ENCODE data around the gene OSBPL5. TPM values are rescaled to one million over a fixed set of nuclear protein-coding genes. Genes with fewer than 3 reads are reported as not detected.
A peak's percentile ranks its signal among the peaks of the same experiment; 100 is the strongest.
"Not testable (repeated sequence)": the region's sequence is repeated elsewhere in the genome, so short reads cannot be mapped to it uniquely, and the experiment has no call there.

Gene OSBPL5
- total and polyA plus RNA-seq, 5 donors: 10.3 to 19.1 (median 15.2) TPM

- DNase-seq (peak; percentile 19 to 63 (median 62)), ATAC-seq (no peak)
- no peaks in the 10 kb centered on the region for H3K27me3 ChIP-seq (ENCODE audit: control insufficient read depth, insufficient read depth)
- no peak overlapping the region for H3K27ac ChIP-seq (ENCODE audit: low read length)
- 89% methylated on average over 34 of the region's 34 CpGs for WGBS
- no peak overlapping the region for H3K4me3 ChIP-seq (ENCODE audit: low read length)
- intact Hi-C loops (cut with DNase I): loop anchor here in 1 of 4 donors (10.0 kb wide), 1 partner anchor 53 kb away; no protein-coding TSS in a partner anchor
- H3K4me1 ChIP-seq (ENCODE audit: control insufficient read depth, insufficient read depth, low read length): peaks cover 3% of the 10 kb centered on the region
- no peaks in the 10 kb centered on the region for H3K9me3 ChIP-seq (ENCODE audit: control insufficient read depth, low read length)
Observed at GRCh38 chr11:3121931-3122774, 43.0 kb downstream of the OSBPL5 start.

- no peaks in the 10 kb centered on the region for H3K9me3 ChIP-seq (ENCODE audit: control insufficient read depth, low read length)
- no peak overlapping the region for H3K27ac ChIP-seq (ENCODE audit: low read length)
- DNase-seq (peak in 2 of 3 donors; percentile 20 to 40), ATAC-seq (no peak)
- H3K4me1 ChIP-seq (ENCODE audit: control insufficient read depth, insufficient read depth, low read length): peaks cover 3% of the 10 kb centered on the region
- no peak overlapping the region for H3K4me3 ChIP-seq (ENCODE audit: low read length)
- intact Hi-C loops (cut with DNase I): loop anchor here in 1 of 4 donors (10.0 kb wide), 1 partner anchor 53 kb away; no protein-coding TSS in a partner anchor
- WGBS: 96% methylated on average over 10 of the region's 10 CpGs
- no peaks in the 10 kb centered on the region for H3K27me3 ChIP-seq (ENCODE audit: control insufficient read depth, insufficient read depth)
Observed at GRCh38 chr11:3121416-3121815, 43.7 kb downstream of the OSBPL5 start.

- H3K9me3 ChIP-seq (ENCODE audit: control insufficient read depth, low read length): no peaks in the 10 kb centered on the region
- H3K27me3 ChIP-seq (ENCODE audit: control insufficient read depth, insufficient read depth): no peaks in the 10 kb centered on the region
- H3K27ac ChIP-seq (ENCODE audit: low read length): no peak overlapping the region
- ATAC-seq (no peak), DNase-seq (peak; percentile 11 to 49 (median 48))
- 94% methylated on average over 26 of the region's 26 CpGs for WGBS
- intact Hi-C loops (cut with DNase I): loop anchor here in 1 of 4 donors (10.0 kb wide), 1 partner anchor 55 kb away; no protein-coding TSS in a partner anchor
- H3K4me1 ChIP-seq (ENCODE audit: control insufficient read depth, insufficient read depth, low read length): peaks cover 3% of the 10 kb centered on the region
- H3K4me3 ChIP-seq (ENCODE audit: low read length): no peak overlapping the region
Observed at GRCh38 chr11:3120071-3120792, 44.9 kb downstream of the OSBPL5 start.

GRCh38 chr11:3119141-3119821 is 45.8 kb downstream of the OSBPL5 start:
- Histone ChIP-seq H3K27ac (ENCODE audit: low read length) (no peak overlapping the region), H3K4me3 (ENCODE audit: low read length) (no peak overlapping the region), H3K4me1 (ENCODE audit: control insufficient read depth, insufficient read depth, low read length) (peaks cover 3% of the 10 kb centered on the region), H3K27me3 (ENCODE audit: control insufficient read depth, insufficient read depth) (no peaks in the 10 kb centered on the region), H3K9me3 (ENCODE audit: control insufficient read depth, low read length) (no peaks in the 10 kb centered on the region)
- 98% methylated on average over 14 of the region's 14 CpGs for WGBS
- ATAC-seq (no peak), DNase-seq (peak; percentile 11 to 25 (median 14))
- intact Hi-C loops (cut with DNase I): no loop called here

GRCh38 chr11:3115321-3115720 is 49.8 kb downstream of the OSBPL5 start:
- H3K27ac ChIP-seq (ENCODE audit: low read length): no peak overlapping the region
- WGBS: 86% methylated on average over 3 of the region's 3 CpGs
- DNase-seq (no peak), ATAC-seq (no peak)
- no peaks in the 10 kb centered on the region for H3K27me3 ChIP-seq (ENCODE audit: control insufficient read depth, insufficient read depth)
- H3K4me3 ChIP-seq (ENCODE audit: low read length): no peak overlapping the region
- intact Hi-C loops (cut with DNase I): no loop called here
- no peaks in the 10 kb centered on the region for H3K9me3 ChIP-seq (ENCODE audit: control insufficient read depth, low read length)
- H3K4me1 ChIP-seq (ENCODE audit: control insufficient read depth, insufficient read depth, low read length): no peaks in the 10 kb centered on the region

GRCh38 chr11:3113661-3114060 is 51.4 kb downstream of the OSBPL5 start:
- not testable (repeated sequence) for H3K27ac ChIP-seq (ENCODE audit: low read length); H3K9me3 ChIP-seq (ENCODE audit: control insufficient read depth, low read length); H3K4me1 ChIP-seq (ENCODE audit: control insufficient read depth, insufficient read depth, low read length); H3K4me3 ChIP-seq (ENCODE audit: low read length); H3K27me3 ChIP-seq (ENCODE audit: control insufficient read depth, insufficient read depth); DNase-seq; ATAC-seq
- intact Hi-C loops (cut with DNase I): loop anchor here in 1 of 4 donors (5.0 kb wide), 1 partner anchor 109 kb away; no protein-coding TSS in a partner anchor

- DNase-seq: no peak
- Histone ChIP-seq H3K4me1 (ENCODE audit: control insufficient read depth, insufficient read depth, low read length) (no peaks in the 10 kb centered on the region), H3K9me3 (ENCODE audit: control insufficient read depth, low read length) (no peaks in the 10 kb centered on the region), H3K27ac (ENCODE audit: low read length) (no peak overlapping the region), H3K27me3 (ENCODE audit: control insufficient read depth, insufficient read depth) (no peaks in the 10 kb centered on the region), H3K4me3 (ENCODE audit: low read length) (no peak overlapping the region)
- intact Hi-C loops (cut with DNase I): loop anchor here in 1 of 4 donors (5.0 kb wide), 1 partner anchor 110 kb away; no protein-coding TSS in a partner anchor
- 88% methylated on average over 9 of the region's 9 CpGs for WGBS
- no peak for ATAC-seq
Observed at GRCh38 chr11:3111919-3112690, 53.0 kb downstream of the OSBPL5 start.

- H3K27me3 ChIP-seq (ENCODE audit: control insufficient read depth, insufficient read depth): no peaks in the 10 kb centered on the region
- no peak overlapping the region for H3K4me3 ChIP-seq (ENCODE audit: low read length)
- 82% methylated on average over 6 of the region's 6 CpGs for WGBS
- intact Hi-C loops (cut with DNase I): loop anchor here in 1 of 4 donors (5.0 kb wide), 1 partner anchor 111 kb away; no protein-coding TSS in a partner anchor
- H3K9me3 ChIP-seq (ENCODE audit: control insufficient read depth, low read length): no peaks in the 10 kb centered on the region
- no peaks in the 10 kb centered on the region for H3K4me1 ChIP-seq (ENCODE audit: control insufficient read depth, insufficient read depth, low read length)
- DNase-seq: peak in 1 of 3 donors; percentile 24
- H3K27ac ChIP-seq (ENCODE audit: low read length): no peak overlapping the region
- ATAC-seq: no peak
Observed at GRCh38 chr11:3111466-3111865, 53.6 kb downstream of the OSBPL5 start.

- ATAC-seq (peak; percentile 63), DNase-seq (peak; percentile 34 to 74 (median 62))
- intact Hi-C loops (cut with DNase I): loop anchor here in 2 of 4 donors (5.0 to 10.0 kb wide), 2 partner anchors 105 to 112 kb away; partner anchors contain the start of gene MRGPRG (in 1 of the 2)
- Histone ChIP-seq H3K4me1 (ENCODE audit: control insufficient read depth, insufficient read depth, low read length) (no peaks in the 10 kb centered on the region), H3K27ac (ENCODE audit: low read length) (no peak overlapping the region), H3K9me3 (ENCODE audit: control insufficient read depth, low read length) (no peaks in the 10 kb centered on the region), H3K27me3 (ENCODE audit: control insufficient read depth, insufficient read depth) (no peaks in the 10 kb centered on the region), H3K4me3 (ENCODE audit: low read length) (no peak overlapping the region)
- WGBS: 69% methylated on average over 14 of the region's 14 CpGs
Observed at GRCh38 chr11:3109921-3110706, 55.0 kb downstream of the OSBPL5 start.

All from right cardiac atrium (tissue), 5 donors.